Neuron (in vitro differentiated cells): Measurements from ENCODE around the gene CDH12.
"Not testable (repeated sequence)": the region's sequence is repeated elsewhere in the genome, so short reads cannot be mapped to it uniquely, and the experiment has no call there.

Experiments
- H2AFZ ChIP-seq: one replicate; pipeline ENCODE4 v1.6.1; 2013; ENCODE audit warnings: low read depth, mild to moderate bottlenecking, inconsistent platforms, low read length, moderate library complexity
- H3K27me3 ChIP-seq: one replicate; pipeline ENCODE4 v1.6.1; 2013; ENCODE audit warnings: low read length; ENCODE audit not compliant: insufficient read depth
- H3K36me3 ChIP-seq: one replicate; pipeline ENCODE4 v1.6.1; 2013; ENCODE audit warnings: low read length; ENCODE audit not compliant: insufficient read depth
- H3K4me1 ChIP-seq: one replicate; pipeline ENCODE4 v1.6.1; 2013; ENCODE audit warnings: low read length; ENCODE audit not compliant: insufficient read depth
- H3K4me3 ChIP-seq: 2 replicates; pipeline ENCODE4 v1.5.1; 2013; ENCODE audit warnings: mild to moderate bottlenecking, low read length, moderate library complexity
- H3K9me3 ChIP-seq: one replicate; pipeline ENCODE4 v1.6.1; 2013; ENCODE audit warnings: low read length

Gene CDH12

DNA sequence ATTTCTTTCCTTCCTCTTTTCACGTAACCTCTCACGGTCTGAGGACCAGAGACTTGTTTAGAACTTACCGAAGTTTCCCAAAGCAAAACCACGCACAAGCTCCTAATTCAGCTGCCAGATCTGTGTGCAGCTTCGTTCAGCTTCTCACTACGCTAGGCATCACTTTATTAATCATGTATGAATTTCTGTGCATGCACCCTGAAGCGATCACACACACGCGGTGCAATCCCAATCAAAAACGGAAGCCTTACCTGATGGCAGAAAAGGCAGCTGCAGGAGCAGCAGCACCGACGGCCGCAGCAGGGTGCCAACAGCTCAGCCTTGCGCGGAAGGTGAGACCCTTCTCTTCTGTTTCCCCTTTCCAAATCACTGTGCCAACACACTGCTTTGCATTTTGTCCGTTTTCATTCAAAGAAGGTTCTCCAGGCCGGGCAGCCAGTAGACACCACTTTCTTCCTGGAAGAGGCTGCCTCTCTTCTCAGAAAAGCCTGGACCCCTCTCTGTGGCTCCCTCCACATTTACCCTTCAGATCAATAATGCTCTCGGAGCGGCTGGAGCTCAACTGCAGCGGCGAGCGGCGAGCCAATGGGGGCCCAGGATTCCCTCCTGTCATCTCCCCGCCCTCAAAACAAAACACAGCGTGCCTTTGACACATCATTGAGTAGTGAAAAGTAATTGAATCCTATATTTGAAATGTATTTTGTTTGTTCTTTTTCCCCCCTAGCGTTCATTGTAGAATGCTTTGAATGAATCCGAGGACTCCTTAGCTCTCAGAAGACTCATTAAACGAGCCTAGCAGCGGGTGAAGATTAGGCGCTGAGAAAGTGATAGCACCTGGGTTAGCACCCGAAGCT is at the start of gene CDH12:
Gene CDH12, minus strand, starts transcription at position 538 of the 854 bp plus-strand sequence.
- Histone ChIP-seq H3K9me3 (no peaks in the 10 kb centered on the region), H3K27me3 (peaks cover 9% of the 10 kb centered on the region), H2AFZ (peak within 1 kb of the TSS; percentile 80), H3K4me1 (peaks cover 7% of the 10 kb centered on the region), H3K36me3 (no peaks in the 10 kb centered on the region), H3K4me3 (peak within 1 kb of the TSS; percentile 40)

DNA sequence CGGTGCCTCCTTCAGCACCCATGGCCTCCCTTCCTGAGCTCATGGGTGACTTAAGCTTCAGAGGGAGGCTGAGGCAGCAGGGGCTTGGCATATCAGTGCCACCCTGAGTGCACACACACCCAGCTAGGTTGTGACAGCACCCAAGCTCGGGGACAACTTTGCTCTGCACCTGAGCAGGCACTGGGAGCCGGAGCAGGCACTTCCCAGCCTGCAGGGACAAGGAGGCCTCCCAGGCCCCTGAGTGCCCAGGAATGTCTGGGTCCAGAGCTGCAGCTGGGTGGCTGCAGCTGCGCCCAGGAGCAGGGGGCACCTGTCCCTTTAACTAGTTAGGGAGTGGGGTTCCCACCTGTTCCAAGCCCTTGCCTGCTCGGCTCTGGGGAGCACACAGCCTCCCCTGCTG is 48.7 kb upstream of the CDH12 start:
- Histone ChIP-seq H2AFZ (no peak overlapping the region), H3K9me3 (no peaks in the 10 kb centered on the region), H3K36me3 (no peaks in the 10 kb centered on the region), H3K27me3 (no peaks in the 10 kb centered on the region), H3K4me1 (no peaks in the 10 kb centered on the region), H3K4me3 (no peak overlapping the region)

DNA sequence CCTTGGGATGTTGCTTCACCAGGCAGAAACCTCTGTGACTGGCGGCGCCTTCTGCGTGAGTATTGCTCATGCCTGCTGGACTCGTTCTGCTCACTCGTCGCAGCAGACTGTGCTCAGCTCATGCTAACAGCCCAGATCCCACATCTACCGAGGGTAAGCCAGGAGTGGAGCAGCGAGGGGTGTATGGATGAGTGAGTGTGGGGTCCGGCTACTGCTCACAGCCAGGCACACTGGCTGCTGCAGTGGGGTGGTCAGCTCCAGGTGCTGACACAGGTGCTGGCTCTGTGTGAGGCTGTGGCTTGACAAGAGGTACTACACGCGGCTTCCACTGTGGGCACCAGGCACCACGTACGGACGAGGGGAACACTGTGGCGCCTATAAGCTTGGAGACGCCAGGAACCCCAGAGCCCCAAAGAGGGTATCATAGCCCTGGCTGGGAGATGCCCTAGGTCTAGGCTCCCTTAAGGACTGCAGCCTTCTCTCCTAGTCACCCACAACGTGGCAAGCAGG is 47.7 kb upstream of the CDH12 start:
- Histone ChIP-seq H2AFZ (no peak overlapping the region), H3K4me3 (no peak overlapping the region), H3K36me3 (no peaks in the 10 kb centered on the region), H3K27me3 (no peaks in the 10 kb centered on the region), H3K9me3 (no peaks in the 10 kb centered on the region), H3K4me1 (no peaks in the 10 kb centered on the region)

DNA sequence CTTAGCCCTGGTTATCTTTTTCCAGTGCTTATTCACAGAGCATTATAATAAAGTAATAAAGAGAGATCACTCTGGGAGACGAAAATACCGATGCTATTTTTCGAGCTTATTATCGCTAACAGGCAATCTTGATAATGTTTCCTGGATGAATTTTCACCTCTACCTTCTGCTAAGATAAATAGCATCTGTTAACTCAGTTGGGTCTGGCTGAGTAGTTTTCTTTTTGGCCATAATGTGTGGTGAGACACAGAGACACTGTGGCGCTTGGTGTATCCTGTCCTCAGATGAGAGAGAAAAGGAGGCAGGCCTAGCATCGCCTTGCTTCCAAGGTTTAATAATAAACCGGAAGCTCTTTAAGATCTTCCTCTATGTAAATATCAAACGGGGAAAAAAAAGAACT is 46.2 kb upstream of the CDH12 start:
- H3K36me3 ChIP-seq: no peaks in the 10 kb centered on the region

DNA sequence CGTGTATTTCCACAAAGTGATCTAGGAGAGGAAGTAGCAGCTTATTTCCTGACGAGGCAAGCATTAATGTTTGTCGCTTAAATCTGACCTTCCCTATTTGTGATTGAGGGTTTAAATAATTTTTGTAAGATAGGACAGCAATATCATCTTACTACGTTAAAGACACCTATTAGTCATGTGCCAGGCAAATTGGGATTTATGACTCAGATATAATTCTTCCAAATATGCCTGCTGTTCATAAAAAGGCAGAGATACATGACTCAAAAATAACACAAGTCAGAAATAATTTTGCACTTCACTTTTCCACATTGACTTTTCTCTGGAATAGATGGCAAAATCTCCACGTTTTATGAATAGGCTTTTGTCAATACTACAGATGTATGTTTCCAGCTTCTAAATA is 43.0 kb upstream of the CDH12 start:
- Histone ChIP-seq H3K27me3 (no peaks in the 10 kb centered on the region), H3K4me3 (no peak overlapping the region), H2AFZ (no peak overlapping the region), H3K9me3 (no peaks in the 10 kb centered on the region), H3K36me3 (no peaks in the 10 kb centered on the region), H3K4me1 (no peaks in the 10 kb centered on the region)

More for the DNA sequence above, 46.2 kb upstream of the CDH12 start:
- Histone ChIP-seq H3K4me1 (no peaks in the 10 kb centered on the region), H3K9me3 (no peaks in the 10 kb centered on the region), H3K4me3 (no peak overlapping the region), H3K27me3 (no peaks in the 10 kb centered on the region), H2AFZ (no peak overlapping the region)

DNA sequence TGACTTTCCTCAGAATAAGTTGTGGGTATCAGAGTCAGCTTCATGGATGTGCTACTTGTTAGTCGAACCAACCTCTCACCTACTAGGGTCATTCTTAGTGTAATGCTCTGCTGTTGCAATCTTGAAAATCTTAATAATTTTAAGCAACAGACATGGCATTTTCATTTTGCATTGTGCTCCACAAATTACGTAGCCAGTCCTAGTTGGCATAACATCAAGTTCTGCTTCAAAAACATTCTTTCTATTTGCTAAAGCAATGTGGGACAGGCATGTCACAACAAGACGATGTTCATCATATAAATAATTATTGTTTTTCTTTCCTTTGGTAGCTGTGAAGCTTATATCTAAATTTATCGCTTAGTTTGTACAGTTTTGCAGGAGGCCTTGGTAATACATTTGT is 39.3 kb upstream of the CDH12 start:
- no peak overlapping the region for H3K4me3 ChIP-seq
- H3K4me1 ChIP-seq: no peaks in the 10 kb centered on the region
- H3K27me3 ChIP-seq: no peaks in the 10 kb centered on the region
- no peak overlapping the region for H2AFZ ChIP-seq
- no peaks in the 10 kb centered on the region for H3K36me3 ChIP-seq
- H3K9me3 ChIP-seq: no peaks in the 10 kb centered on the region

DNA sequence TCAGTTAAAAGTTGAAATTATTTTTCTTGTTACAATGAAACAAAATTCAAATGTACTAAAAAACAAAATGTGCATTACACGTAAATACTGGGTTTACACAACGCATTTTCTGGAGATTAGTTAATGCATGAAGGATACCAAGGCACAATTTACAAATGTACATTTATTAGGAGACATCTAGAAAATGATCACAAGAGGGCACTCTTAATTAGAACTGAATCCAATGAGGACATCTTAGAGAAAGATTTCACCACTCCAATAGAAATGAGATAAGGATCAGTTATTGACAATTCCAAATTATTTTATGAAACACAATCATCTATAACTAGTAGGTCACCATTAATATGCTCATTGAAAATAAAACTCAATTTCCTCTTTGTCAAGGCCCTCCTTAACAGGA is 36.6 kb upstream of the CDH12 start:
- Histone ChIP-seq H3K9me3 (no peaks in the 10 kb centered on the region), H3K27me3 (no peaks in the 10 kb centered on the region), H3K4me3 (no peak overlapping the region), H2AFZ (no peak overlapping the region), H3K36me3 (no peaks in the 10 kb centered on the region), H3K4me1 (no peaks in the 10 kb centered on the region)

DNA sequence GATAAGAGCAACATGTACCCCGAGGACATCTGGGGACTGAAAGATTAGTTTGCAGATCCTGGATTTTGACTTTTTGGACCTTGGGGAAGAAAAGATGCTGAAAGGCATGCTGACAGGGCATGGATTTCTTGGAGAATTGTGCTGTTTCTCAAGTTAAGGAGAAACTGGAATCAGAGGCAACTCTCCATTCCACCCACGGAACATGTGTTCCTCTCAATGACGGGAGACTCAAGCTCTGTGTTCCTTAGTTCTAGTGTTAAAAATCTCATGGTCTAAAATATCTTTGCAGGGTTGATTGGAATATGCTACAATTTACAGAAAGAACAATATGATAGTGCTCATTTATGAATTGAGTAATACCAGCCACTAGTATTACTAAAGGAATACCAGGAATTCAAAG is 34.4 kb upstream of the CDH12 start:
- Histone ChIP-seq H2AFZ (no peak overlapping the region), H3K4me1 (no peaks in the 10 kb centered on the region), H3K36me3 (no peaks in the 10 kb centered on the region), H3K9me3 (no peaks in the 10 kb centered on the region), H3K4me3 (no peak overlapping the region), H3K27me3 (no peaks in the 10 kb centered on the region)

DNA sequence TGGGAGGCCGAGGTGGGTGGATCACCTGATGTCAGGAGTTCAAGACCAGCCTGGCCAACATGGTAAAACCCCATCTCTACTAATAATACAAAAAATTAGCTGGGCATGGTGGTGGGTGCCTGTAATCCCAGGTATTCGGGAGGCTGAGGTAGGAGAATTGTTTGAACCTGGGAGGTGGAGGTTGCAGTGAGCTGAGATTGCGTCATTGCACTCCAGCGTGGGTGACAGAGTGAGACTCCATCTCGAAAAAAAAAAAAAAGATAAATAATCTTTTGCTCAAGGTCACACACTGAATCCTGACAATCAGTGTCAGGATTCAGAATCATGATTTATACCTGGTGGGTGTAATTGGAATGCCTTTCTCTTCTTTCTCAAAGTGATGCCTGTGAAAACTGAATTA is 5.8 kb upstream of the CDH12 start:
- H3K4me3 ChIP-seq, H3K4me1 ChIP-seq, H2AFZ ChIP-seq, H3K36me3 ChIP-seq, H3K9me3 ChIP-seq, H3K27me3 ChIP-seq: not testable (repeated sequence)

DNA sequence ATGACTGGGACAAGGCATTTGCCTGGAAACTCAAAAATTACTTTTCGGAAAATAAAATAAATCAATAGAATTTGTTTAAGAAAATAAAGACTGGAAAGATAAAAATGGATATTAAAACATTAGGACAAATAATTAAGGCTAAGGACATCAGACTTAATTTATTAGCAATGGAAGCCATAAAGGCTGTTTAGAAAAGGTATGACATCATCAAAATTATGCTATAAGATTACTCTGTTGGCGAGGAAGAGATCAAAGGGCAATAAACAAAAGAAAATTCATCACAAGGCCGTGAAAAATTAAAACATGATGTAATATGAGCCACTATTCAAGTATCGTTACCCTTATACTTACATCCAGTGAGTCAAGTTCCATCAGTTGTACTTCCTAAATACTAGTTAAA is 2.7 kb upstream of the CDH12 start:
- Histone ChIP-seq H3K27me3 (peaks cover 9% of the 10 kb centered on the region), H3K4me3 (no peak overlapping the region), H2AFZ (no peak overlapping the region), H3K4me1 (peaks cover 7% of the 10 kb centered on the region), H3K9me3 (no peaks in the 10 kb centered on the region), H3K36me3 (no peaks in the 10 kb centered on the region)

DNA sequence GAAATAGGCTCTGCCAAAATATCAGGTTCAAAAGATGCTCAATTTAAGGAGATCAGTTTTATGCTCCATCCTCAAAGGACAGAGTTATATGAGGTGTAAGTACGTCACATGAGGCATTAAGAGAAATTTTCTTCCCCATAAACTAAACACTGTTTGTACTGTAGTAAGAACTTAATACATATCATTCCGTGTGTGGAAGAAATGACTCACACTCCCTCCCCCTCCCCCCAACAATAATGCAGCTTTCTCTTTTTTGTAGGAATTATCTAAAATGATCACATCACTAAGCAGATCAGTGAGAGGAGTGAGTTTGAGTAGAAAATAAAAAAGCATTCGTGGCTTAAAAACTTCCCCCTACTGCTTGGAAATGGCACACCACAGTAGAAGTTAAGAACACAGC is 2.2 kb downstream of the CDH12 start:
- H2AFZ ChIP-seq: no peak overlapping the region

DNA sequence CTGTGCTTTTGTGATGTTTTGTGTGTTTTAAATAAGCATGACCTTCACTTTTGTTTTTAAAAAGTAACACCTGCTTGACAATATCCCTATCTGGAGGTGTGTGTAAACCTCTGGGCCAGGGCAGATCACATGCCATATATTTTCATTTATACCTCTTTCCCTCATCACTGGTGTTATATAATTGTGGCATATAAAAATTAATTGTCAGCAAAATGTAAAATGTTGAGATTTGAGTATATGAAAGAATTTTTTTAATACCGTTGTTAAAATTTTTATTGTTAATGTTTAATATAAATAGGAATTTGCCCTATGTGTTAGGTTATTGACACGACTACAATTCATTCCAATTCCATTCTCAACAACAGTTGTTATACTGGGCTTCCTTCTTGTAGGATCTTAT is 6.5 kb downstream of the CDH12 start:
- Histone ChIP-seq H3K27me3 (peaks cover 2% of the 10 kb centered on the region), H3K36me3 (no peaks in the 10 kb centered on the region), H2AFZ (no peak overlapping the region), H3K4me3 (no peak overlapping the region), H3K4me1 (no peaks in the 10 kb centered on the region), H3K9me3 (no peaks in the 10 kb centered on the region)

More for the DNA sequence above, 2.2 kb downstream of the CDH12 start:
- Histone ChIP-seq H3K36me3 (no peaks in the 10 kb centered on the region), H3K4me3 (no peak overlapping the region), H3K4me1 (peaks cover 7% of the 10 kb centered on the region), H3K27me3 (peaks cover 9% of the 10 kb centered on the region), H3K9me3 (no peaks in the 10 kb centered on the region)

DNA sequence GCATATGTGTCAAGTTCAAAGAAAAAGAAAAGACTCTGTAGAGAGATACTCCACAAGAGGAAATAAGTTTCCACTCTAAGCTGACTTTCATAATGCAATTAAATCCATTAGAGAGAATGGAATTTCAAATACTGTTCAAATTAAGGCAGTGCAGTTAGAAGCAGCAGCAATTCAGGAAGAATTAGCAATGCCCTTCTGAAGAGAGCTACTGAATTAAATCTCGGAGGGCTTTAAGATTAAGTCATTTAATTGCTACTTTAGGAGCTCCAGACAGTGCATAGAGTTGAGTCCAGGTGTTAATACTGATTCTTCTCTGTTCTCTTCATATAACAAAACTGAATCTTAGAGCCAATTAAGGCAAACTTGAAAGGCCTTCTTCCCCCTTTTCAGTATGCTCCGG is 8.5 kb downstream of the CDH12 start:
- Histone ChIP-seq H3K9me3 (no peaks in the 10 kb centered on the region), H3K4me3 (no peak overlapping the region), H3K4me1 (no peaks in the 10 kb centered on the region), H3K27me3 (no peaks in the 10 kb centered on the region), H3K36me3 (no peaks in the 10 kb centered on the region), H2AFZ (no peak overlapping the region)

DNA sequence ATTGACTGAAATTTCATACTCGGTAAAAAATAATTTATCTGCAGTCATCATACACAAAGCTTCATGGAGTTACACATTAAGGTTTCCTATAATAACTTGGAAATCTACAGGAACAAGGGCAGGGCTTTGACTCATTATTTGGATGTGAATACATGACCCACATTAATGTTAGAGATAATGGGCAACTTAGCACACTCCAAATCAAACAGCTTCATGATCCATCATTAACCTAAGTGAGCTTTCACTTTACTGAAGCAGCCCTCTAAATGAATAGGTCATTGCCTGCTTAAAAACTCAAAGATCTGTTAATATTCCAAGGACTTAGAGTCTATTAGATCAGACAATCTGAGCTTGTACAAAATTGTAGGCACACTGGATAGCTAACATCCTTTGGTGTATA is 9.0 kb downstream of the CDH12 start:
- Histone ChIP-seq H3K9me3 (no peaks in the 10 kb centered on the region), H3K4me3 (no peak overlapping the region), H3K36me3 (no peaks in the 10 kb centered on the region)

More for the DNA sequence above, 9.0 kb downstream of the CDH12 start:
- H2AFZ ChIP-seq: no peak overlapping the region
- H3K27me3 ChIP-seq: no peaks in the 10 kb centered on the region
- no peaks in the 10 kb centered on the region for H3K4me1 ChIP-seq
